Hematopoietic multipotent progenitor cell treated with erythropoietin and hydrocortisone succinate and interleukin-3 and kit ligand, for 8 days (in vitro differentiated cells): Measurements from ENCODE around the gene SEPSECS.

Experiments used
- DNase-seq: peaks from one replicate; pipeline ENCODE4 v3.0.0-alpha.2; 2015

SEPSECS gene

DNA sequence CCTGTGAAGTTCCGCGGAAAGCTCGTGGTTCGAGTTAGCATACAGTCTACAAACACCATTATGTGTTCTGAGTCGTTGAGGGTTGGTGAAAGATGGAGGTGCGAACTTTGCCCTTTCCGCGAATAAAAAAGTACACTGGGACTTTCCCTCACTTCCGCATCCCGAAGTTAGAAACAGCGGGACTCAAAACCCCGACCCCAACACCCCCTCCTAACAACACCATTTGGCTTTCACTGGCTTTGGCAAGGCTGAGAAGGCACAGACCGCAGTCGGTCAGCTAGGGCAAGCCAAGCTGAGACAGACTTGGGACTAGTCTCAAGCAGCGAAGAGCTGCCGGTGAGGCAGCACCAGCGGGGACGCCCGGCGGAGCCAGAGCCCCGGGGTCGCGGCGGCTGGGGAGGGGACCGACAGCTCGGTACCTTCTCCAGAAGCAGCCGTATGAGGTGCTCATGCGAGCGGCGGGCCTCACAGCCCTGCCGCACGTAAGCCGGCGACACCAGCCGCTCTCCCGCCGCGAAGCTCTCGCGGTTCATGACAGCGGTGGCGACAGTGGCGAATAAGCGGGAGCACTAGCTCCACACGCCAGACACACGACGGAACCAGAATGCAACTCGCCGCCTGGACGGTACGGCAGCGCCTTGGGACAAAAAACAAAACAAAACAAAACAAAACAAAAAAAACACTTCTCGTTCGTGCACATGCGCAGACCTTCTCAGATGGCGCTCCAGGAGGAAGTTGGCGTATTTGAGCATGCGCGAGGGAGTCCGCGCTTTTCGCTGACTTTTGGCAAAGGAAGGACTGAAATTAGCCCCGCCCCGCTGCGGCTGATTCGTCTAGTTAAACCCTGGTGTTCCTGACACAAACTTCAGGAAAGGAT is at the start of gene SEPSECS:
TSS of gene SEPSECS (minus strand) at position 613 of the 877 bp plus-strand sequence. CDS start at position 533, 80 bp downstream.
- peak; percentile 99 for DNase-seq

DNA sequence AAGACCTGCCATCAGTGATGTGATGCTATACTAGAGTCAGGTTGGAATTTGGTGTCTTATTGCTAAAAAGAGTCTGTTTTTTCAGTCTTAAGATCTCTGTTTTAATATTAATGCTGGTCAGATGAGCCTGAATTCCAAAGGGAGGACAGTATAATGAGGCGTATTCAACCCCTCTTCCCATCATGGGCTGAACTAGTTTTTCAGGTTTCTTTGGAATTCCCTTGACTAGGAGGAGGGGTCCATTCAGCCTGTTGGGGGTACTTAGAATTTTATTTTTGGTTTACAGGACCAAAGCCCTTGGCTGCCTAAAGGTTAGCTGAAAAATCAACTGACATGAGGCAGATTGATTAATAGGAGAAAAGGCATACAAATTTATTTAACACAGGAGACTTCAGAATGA is 49.5 kb upstream of the SEPSECS start:
- no peak for DNase-seq

DNA sequence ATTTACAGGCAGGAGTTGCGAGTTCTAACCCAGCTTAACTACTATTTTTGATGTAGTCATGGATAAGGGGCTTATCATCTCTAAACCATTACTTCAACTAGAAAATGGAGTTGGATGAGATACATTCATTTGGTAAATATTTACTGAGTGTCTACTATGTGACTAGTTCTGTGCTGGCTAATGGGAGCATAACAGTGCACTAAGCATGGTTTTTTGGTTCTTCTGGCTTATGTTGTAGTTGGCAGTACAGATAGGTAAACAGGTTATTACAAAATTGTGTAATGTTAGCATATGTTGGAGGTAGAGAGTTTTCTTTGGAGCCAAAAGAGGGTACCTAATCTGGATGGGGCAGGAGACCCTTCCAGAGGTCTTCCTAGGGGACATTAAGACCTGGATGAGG is 47.7 kb upstream of the SEPSECS start:
- DNase-seq: no peak

DNA sequence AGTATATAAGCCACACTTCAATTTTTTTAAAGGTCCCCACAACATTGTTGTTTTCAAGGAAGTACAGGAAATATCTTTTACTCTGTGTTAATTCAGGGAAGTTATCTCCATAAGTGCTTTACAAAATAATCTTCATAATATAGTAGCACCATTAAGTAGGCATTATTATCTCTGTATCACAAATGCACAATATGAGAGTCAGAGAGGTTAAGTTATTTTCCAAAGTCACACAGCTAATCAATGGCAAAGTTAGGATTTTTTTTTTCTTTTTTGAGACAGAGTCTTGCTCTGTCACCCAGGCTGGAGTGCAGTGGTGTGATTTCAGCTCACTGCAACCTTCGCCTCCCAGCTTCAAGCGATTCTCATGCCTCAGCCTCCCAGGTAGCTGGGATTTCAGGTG is 38.5 kb upstream of the SEPSECS start:
- no peak for DNase-seq

DNA sequence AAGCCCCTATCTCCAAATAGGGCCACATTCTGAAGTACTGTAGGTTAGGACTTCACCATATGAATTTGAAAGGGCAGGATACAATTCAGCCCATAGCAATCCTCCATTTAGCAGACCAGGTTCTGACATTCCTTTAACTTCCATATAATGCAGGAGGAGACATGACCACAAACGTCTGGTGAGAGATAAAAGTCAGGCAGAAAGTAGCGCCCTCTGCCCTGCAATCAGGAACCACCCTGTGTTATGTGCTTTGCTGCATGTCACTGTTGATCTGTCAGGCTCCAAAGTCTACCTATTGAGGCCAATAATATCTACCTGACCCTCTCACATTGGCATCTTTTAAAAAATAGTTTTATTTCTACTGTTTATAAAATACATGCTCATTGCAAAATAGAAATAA is 30.2 kb upstream of the SEPSECS start:
- DNase-seq: peak; percentile 51

DNA sequence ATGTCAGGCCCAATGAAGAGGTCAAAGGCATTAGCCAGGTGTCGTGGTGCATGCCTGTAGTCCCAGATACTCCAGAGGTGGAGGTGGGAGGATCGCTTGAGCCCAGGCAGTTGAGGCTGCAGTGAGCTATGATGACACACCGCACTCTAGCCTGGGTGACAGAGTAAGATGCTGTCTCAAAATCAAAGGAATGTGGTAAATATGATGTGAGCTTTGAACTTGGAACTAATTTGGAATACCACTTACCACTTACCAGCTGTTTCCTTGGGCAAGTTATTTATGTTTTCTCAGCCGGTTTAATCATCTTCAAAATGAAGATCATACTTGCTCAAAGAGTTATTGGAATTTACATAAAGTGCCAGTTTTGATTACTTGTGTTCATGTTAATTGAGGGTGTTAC is 23.8 kb upstream of the SEPSECS start:
- DNase-seq: no peak

DNA sequence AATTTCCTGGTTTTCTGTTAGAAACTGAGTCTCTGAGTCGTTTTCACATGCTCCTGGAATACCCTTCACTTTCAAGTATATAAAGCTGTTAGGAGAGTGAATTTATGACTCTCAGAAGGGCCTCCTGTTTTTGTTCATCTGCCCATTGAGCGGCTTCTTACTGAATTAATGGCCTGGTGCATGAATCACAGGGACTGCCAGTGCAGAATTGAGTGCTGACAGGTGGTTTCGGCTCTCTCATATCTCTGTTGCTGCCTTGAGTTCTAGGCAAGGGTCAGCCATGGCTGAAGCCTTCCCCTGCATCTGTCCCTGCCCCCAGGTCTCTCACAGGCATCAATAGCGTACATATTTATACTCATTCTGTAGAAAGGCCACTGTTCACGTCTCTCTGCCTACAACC is 22.7 kb upstream of the SEPSECS start:
- DNase-seq: no peak

DNA sequence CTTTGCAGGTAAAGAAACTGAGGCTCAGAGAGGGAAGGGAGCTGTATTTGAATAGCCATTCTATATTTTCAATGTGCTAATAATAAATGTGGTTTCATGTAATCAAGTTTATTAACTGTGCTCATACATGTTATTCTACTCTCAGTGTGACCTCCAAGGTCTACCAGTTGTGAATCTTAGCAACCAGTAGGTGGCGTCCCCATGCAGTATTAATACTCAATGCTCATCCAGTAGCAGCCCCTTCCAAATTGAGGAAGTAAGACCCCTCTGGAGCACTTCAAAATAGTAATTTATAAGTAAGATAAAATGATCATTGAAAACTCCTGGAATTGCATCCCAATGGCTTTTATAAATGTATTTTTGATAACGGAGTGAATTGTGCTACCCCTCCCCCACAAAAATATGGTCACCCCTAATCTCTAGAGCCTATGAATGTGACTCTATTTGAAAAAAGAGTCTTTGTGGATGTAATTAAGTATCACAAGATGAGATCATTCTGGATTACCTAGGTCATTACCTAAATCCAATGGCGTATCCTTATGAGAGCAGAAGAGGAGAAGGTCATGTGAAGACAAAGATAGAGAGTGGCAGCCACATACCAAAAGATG is 20.4 kb upstream of the SEPSECS start:
- peak; percentile 77 for DNase-seq

DNA sequence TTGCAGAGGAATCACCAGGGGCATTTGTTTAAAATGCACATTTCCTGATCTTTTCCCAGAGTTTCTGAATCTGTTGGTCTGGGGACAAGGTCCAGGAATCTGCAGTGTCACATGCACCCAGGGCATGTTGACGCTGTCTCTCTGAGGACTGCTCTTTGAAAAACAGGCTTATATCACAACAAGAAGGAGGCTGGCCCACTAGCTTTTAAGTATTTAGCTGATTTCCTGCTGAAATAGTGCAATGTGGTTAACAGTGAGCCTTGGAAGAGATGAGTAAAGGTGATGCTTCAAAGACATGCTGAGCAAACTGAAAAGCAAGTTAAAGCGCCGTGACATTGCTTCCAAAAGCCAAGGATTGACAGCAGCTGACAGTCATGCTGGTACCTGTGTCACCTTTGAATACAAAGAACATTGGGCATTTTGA is 18.6 kb upstream of the SEPSECS start:
- DNase-seq: no peak

DNA sequence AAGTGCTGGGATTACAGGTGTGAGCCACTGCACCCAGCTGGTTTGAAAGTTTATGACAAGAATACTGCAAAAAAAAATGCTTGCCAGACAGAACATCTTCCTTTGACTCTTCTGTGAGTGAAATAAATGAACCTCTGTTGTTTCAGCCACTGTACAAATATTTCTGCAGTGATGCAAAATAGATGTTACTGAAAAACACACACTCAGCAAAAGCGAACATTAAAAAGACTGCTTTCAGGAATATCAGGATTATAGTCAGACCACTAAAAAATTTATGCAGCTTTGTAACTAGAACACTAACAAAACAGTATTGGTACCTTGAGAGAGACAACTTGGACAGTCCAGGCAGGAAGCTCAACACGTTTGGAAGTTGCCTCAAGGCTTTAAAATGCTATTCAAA is 16.9 kb upstream of the SEPSECS start:
- DNase-seq: no peak

DNA sequence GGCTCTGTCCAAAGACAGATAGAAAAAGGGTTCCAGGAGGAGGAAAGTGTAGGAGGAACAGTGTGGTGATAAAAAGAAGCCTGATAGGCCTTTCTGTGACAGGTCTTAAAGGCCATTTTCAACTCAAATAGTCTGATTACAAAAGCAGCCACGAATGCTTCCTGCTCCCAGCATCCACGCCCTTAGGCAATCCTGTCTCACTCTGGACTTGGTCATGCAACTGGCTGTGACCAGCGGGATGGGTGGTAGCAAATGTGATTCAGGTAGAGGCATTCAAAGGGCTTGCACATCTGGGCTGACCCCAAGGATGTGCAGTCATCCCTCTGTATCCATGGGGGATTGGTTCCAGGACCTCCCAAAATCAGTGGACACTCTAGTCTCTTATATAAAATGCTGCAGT is 14.4 kb upstream of the SEPSECS start:
- DNase-seq: no peak

DNA sequence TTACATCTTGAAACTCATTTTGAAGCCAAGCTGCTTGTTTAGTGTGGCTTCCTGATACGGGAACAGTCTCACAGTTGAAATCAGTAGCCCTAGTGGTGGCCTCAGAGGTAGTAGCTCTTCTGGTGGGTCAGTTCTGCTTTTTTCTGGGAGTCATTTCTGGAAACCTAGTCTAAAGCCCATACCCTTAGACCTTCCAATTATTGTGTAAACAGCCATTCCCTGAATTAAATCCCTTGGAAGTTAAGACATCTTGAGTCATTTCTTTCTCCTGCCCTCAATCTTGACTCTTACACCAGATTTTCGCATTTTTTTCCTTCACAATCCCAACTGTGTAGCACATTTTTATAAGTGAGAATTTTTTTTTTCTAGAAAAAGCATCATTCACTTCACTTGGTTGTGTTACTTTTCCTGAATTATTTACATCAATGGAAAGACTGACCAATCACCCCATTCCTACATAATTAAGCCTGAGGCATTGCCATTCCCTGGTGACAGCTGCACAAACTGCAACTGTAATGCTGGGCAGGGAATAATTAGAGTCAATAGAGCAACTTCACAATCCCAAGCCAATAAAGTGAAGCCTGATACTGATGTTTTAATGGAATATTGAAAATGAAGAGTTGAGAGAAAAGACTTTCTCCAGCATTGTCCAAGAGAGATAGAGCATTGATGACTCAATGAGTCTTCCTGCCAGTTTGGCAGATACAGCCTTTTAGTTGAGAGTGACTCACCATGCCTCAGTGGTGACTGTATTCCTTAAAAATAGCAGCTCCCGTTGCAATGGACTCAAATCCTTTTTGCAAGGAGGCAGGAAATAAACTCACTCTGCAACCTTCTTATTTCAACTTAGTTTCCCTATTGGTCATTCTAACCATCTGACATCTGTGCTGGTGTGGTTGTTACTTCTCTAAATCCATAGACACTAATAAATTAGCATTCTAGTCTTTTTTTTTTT is 13.0 kb upstream of the SEPSECS start:
- DNase-seq: no peak

DNA sequence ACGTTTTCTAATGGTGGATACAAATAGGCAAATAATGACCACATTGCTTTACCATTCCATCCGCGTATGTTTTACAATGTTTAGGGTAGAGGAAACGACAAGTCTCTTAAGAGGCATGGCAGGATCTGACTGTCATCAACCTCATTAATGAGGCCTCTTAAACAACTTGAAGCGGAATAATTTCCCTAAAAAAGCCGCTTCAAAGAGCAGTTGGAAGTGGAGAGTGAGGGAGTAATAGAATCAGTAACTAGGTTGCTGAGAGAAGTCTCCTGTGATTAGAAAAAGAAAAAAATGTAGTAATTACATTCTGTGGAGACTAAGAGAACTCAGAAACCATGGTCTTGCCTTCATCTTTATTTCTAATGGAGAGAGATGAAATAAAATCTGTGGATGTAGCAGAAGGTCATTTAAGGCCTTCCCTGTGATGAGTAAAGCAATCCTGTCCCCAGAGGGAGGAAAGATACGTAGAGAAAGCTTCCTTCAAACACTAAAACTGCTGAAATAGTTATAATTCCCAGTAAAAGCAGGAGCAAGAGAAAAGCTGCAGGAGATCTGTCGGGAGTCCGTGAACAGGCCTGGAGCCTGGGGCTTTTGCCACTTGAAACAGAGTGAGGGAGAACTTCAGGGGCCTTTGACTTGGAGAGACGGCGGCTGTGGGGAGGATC is 11.1 kb upstream of the SEPSECS start:
- no peak for DNase-seq

DNA sequence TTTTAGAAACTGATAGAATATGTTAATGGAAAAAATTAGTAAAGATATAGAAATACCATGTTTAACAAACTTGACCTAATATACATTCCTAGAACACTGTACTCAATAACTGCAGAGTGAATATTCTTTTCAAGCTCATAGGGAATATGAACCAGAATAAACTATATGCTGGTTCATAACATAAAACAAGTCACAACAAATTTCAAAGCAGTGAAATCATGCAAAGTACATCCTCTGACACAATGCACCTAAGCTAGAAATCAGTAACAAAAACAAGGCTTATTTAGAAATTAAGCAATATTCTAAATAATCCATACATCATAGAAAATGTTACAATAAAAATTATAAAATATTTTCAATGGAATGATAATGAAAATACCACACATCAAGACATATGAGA is 9.2 kb upstream of the SEPSECS start:
- no peak for DNase-seq

DNA sequence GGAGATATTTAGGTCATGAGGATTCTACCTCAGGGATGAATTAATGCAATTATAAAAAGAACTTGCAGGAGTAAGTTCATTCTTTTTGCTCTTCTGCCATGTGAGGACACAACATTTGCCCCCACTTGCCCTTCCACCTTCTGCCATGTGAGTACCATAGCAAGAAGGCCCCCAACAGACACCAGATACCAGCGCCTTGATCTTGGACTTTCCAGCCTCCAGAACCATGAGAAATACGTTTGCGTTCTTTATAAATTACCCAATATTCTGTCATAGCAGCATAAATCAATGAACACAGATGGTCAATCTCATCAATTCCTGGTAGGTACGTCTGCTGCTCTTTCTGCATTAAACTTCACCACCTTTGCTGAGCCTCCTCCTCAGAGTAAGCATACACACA is 5.7 kb upstream of the SEPSECS start:
- no peak for DNase-seq

DNA sequence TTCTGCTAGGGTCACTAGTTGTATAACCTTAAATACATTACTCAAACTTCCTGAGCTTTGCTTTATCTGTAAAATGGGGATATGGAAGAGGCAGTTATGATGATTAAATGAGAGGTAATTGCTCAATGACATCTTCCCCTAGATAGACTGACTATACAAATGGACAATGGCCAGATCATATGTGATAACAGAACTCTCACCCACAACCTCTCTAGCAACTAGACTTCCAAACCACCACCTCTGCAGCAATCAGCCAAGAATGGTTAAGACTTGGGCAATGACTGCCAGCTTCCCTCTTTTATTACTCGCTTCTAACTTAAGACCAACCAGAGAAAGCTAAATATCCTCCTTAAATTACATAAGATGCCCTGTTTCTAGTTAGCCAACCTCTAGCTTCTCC is 2.9 kb upstream of the SEPSECS start:
- peak; percentile 42 for DNase-seq

DNA sequence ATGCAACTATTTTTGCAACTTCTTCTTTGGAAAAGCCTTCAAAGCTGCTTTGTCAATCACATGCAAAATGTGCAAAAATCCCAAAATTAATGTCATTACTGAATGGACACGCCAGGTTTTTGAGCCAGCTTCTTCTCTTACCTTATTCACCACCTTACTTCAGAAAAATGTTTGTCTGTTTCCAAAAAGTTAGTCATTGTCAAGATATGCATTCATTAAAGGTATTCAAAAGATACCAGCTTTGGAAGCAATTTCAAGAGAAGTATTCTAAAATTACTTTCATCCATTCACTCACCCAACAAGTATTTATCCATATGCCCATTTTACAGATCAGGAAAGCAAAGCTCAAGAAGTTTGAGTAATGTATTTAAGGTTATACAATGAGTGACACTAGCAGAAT is 2.3 kb upstream of the SEPSECS start:
- no peak for DNase-seq

DNA sequence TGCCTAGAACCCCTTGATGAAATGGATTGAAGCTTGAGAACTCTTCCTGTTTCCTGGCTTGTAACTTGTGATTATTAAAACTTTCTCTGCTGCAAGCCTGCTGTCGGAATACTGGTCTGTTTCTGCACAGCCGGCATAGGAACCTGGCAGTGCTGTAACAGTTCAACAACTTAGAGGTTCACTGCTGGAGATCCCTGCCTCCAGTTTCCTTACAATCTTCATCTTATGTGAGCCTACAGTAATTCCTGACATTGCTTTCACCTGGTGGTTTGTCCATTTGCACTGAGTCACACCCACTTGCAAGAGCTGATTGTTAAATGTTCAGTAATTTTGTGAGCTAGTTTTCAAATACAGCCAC is 1.3 kb upstream of the SEPSECS start:
- DNase-seq: peak; percentile 15

DNA sequence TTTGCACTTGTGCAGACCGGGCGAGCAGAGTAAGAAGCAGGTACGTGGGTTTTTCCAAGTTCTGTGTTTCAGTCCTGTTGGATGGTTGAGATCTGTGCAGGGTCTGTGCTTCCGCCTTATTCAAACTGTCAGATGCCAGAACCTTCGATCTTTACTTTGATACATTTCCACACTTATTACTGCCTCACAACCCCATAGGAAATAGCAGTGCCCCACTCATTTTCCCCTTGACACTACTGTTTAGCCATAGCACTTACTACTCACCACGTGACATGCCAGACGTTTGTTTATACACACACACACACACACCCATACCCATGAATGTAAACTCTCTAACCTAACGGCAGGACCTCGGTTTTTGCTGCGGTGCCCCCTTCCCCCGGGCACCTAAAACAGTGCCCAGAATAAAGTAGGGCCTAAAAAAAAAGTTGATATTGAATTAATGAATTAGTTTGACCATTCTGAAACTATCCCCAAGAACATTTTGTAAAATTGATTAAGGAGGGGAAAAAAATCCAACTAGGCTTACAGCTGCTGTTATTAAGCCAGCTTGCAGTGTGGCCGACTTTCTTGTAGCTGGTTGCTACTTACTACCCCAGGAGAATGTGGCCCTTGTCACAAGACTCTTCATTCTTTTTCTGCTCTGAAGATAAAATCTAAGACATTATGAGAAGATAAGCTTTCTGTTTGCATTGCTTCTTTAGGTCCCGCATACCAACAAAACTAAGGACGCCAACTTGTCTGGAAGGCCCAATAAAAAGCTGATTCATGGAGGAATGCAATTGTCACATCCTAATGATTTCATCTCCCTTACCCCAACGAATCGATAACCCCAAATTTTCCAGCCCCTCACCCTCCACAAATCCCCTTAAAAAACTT is 704 bp upstream of the SEPSECS start:
- peak; percentile 23 for DNase-seq

DNA sequence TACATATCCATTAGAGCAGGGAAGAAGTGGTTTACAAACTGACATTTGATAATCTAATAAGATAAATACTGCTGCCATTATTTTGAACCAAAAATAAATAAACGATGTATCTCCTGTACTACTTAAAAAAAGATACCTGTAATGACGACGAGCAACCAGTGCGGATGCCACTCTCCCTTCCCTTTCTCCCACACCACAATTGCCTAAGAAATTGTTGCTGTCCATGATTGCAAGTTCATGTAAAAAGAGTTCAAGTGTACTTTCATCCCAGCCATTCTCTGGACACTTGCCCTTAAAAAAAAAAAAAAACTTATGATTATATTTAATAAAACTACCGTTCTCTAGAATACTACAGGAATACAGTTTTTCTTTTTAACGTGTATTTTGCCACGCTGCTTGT is 1.4 kb downstream of the SEPSECS start:
- DNase-seq: peak; percentile 11

DNA sequence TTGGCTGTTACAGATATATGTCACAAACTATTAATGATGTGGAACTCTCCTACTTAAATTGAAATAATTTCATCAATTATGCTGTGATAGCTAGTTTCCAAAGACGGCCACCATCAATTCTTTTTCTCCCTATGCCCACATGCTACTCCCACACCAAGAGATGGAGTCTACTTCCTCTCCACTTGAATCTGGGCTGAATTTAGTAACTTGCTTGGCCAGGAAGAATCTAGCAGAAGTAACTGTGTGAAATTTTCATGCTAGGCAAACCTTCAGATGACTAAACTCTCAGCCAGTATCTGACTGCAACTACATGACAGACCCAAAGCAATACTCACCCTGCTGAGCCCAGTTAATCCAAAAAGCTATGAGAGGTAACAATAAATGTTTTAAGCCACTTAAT is 3.2 kb downstream of the SEPSECS start:
- DNase-seq: no peak

DNA sequence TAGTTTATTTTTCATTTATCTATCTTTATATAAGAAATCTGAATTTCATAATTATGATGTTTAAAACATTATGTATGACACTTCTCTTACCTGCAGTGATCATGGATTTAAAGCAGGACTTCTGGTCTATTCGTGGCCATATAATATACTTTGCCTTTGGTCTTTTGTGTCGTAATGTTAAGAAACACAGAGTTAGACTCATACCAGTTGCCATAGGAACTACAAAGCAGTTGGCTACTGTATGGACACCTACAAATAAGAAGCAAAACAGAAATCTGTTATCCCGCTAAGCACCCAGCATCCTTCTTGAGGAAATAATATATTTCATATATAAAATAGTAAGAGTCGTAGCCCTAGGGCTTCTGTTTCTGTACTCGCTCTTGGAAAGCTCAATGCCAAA is 4.3 kb downstream of the SEPSECS start:
- no peak for DNase-seq
